ENCODE measurements around the gene KCND3.

GRCh38 chr1:112012823-112013222 is 23.4 kb upstream of the KCND3 start:
- TF ChIP-seq CTCF (conservative IDR thresholded peaks at IDR 0.05) (no peak), EZH2 (IDR thresholded peaks at IDR 0.05; ENCODE audit: low read depth) (no peak)

Data from PC-9 (cell line).